Middle frontal gyrus (tissue), 1 donor: ENCODE measurements around the gene TUT4.

Experiments used
- DNase-seq: peaks from one replicate; pipeline ENCODE4 v3.0.0-alpha.2; 2015; ENCODE audit warnings: low spot score; ENCODE audit errors: extremely low spot score

TUT4 gene

DNA sequence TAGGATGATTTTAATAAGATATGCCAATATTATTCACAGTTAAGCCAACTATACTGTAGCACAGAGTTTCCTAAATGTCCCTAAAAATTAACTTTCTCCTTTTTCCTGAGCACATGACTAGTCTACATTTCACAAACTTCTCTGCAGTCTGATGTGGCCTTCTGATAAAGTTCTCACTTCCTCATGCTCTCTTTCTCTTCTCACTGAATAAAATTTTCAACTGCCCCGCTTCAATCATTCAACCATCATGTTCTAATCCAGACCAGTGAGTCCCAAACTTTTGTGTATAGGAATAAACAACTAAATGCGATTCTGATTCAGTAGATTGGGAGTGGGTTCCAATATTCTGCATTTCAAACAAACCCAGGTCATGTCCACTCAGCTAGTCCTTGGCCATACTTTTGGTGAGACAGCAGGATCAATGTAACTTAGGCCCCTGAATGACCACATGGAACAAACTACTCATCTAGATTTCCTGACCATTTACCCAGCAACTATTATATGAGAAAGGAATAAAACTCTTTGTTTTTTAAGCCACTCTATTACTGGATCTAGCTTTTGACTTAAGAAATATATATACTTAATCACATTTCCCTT, 20.1 kb downstream of the TUT4 start:
- no peak for DNase-seq

DNA sequence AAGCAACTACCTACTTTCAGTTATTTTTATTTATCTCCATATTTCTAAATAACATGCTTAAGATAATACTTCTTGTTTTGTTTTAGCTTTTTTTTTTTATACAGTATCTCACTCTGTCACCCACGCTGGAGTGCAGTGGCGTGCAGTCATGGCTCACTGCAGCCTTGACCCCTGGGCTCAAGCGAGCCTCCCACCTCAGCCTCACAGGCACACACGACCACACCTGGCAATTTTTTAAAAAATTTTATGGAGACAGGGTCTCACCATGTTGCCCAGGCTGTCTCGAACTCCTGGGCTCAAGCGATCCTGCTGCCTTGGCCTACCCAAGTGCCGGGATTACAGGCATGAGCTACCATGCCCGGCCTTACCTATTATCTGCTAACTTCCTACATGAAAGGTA, 20.6 kb downstream of the TUT4 start:
- DNase-seq, result no peak

GRCh38 chr1:52531249-52531872, 21.5 kb downstream of the TUT4 start:
- no peak for DNase-seq

- no peak for DNase-seq
Observed at GRCh38 chr1:52530563-52531144, 22.2 kb downstream of the TUT4 start.

DNA sequence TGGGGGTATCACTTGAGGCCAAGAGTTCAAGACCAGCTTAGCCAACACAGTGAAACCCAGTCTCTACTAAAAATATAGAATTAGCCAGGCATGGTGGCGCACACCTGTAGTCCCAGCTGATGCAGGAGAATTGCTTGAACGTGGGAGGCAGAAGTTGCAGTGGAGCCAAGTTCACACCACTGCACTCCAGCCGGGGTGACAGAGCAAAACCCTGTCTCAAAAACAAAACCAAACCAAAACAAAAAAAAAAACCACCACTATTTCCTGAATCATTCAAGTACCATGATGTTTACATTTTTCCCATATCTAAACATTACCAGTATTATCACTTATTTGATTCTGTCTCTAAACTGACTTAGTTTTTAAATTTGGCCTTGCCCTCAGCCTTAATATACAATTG, 29.5 kb downstream of the TUT4 start:
- DNase-seq, result no peak

DNA sequence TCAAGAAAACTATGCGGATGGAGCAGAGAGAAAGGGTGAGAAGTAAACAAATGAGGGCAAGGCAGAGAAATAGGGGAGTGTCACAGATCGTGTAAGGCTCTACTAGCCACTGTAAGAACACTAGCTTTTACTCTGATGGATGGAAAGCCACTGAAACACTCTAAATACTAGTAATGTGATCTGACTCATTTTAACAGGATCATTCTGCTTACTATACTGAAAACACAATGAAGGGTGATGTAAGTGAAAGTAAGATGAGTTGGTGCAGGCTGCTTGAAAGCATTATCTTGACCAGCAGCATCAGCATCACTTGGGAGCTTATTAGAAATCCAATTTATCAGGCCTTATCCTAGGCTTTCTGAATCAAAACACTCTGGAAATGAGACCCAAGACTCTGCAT, 32.7 kb downstream of the TUT4 start:
- DNase-seq, result no peak

- no peak for DNase-seq
Observed at GRCh38 chr1:52518962-52519361, 33.9 kb downstream of the TUT4 start.

GRCh38 chr1:52511851-52512615, 40.9 kb downstream of the TUT4 start:
- DNase-seq, result no peak

DNA sequence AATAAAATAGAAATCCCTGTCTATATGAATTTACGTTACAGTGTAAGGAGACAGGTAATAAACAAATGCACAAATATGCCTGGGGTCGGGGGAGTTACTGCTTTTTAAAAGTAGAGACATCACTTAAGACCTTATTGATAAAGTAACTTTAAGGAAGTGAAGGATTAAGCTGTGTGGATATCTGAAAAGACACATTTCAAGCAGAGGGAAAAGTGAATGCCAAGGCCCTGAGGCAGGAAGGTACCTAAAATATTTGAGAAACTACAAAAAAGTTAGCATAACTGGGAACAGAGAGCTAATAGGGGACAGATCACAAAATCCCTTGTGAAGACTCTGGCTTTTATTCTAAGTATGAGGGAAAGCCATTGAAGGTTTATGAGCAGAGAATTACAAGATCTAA, 41.5 kb downstream of the TUT4 start:
- DNase-seq, result no peak

- no peak for DNase-seq
Observed at GRCh38 chr1:52506920-52507546, 45.9 kb downstream of the TUT4 start.

DNA sequence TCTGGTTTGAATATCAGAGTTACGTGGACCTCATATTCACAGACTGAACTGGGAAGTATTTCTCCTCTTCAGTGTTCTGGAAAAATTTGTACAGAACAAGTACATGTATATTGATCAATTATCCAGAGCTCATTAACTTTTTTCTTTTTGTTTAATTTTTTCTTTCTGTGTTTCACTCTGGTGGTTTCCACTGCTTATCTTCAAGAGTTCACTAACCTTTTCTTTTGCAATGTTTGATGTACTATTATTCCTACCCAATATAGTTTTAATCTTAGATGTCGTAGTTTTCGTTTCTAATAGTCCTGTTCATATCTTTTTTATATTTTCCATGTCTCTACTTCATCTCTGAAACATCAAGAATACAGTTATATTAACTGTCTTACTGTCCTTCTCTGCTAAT, 46.5 kb downstream of the TUT4 start:
- DNase-seq, result no peak

DNA sequence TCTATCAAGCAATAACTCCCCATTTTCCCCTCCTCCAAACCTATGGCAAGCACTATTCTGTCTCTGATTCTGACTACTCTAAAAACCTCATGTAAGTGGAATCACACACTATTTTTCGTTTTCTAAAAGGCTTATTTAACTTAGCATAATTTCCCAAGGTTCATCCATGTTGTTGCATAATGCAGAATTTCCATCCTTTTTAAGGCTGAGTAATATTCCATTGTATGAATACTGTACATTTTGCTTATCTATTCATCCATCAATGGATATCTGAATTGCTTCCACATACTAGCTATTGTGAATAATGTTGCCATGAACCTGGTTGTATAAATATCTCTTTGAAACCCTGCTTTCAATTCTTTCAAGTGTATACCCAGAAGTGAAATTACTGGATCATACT, 48.2 kb downstream of the TUT4 start:
- no peak for DNase-seq

- DNase-seq, result no peak
Observed at GRCh38 chr1:52503706-52504105, 49.2 kb downstream of the TUT4 start.

GRCh38 chr1:52502789-52503188, 50.1 kb downstream of the TUT4 start:
- DNase-seq, result no peak

- DNase-seq, result no peak
Observed at GRCh38 chr1:52487632-52488031, 65.3 kb downstream of the TUT4 start.

DNA sequence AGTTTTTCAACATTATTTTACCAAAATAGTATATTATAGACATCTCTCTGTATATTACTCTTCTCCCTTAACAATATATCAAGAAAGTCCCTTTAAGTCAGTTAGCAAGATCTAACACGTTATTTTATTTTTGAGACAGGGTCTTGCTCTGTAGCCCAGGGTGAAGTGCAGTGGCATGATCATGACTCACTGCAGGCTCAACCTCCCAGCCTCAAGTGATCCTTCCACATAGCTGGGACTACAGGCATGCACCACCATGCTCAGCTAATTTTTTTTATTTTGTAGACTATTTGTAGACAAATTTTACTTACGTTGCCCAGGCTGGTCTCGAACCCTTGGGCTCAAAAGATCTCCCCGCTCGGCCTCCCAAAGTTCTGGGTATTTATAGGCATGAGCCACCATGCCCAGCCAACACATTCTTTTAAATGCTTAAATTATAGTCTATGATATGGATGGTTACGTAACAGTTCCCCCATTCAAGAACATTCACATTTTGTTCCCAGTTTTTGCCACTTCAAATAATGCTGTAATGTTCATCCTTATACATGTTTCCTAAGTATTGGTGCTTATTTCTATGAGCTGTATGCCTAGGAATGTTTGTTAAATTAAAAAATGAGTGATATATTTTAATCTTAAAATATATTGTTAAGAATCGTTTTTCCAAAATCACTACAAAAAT, 70.4 kb downstream of the TUT4 start:
- DNase-seq, result no peak

DNA sequence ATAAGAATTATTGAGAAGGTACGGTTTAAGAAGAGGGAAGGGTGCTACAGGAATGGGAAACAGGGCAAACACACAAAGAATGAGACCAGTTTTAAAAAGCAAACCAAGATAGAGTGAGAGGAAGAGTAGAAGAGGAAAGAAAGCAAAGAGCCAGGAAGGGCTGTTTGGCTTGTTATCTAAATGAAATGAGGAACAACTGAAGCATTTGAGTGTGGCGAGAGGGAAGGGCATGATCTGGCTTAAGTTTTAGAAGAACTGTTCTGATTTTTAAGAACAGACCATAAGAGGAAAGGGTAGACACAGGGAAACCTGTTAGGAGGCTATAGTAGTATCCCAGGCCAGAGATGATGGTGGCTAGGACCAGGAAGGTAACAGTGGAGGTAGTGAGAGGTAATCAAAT, 73.8 kb downstream of the TUT4 start:
- DNase-seq, result no peak

DNA sequence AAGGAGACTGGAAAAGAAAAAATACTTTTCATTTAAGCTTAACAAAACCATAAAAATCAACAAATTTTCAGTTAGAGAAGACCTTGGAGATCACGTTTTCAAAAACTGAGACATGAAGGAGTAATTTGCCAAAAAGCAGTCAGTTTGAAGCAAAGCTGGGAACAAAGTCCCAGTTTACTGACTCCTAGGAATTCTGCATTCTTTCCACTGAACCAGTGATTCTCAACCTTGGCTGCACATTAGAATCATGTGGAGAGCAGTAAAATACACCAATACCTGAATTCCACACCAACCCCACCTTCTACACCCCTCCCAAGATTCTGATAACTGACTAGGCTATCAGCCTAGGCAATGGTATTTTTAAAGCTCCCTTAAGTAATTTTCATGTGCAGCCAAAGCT, 75.0 kb downstream of the TUT4 start:
- DNase-seq, result no peak

GRCh38 chr1:52476943-52477342, 75.9 kb downstream of the TUT4 start:
- DNase-seq, result no peak

- DNase-seq, result no peak
Observed at GRCh38 chr1:52474807-52475206, 78.1 kb downstream of the TUT4 start.

DNA sequence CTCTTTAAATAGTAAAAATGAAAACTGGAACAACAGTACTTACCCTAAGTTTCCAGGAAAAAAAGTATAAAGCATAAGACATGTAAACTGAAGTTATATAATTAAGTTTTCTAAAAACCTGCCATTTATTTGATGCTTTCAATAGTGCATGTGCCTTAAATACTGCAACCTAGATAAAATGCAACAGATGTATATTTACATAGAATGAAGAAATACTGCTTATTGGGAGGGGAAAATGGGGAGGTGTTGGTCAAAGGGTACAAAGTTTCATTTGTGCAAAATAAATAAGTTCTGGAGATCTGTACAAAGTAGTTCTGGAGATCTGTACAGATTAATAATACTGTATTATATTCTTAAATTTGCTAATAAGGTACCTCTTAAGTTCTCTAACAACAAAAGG, 79.9 kb downstream of the TUT4 start:
- no peak for DNase-seq
